Measurements from ENCODE around the gene SRGAP2B. TPM values are rescaled to one million over a fixed set of nuclear protein-coding genes. Genes with fewer than 3 reads are reported as not detected.
"Not testable (repeated sequence)": the region's sequence is repeated elsewhere in the genome, so short reads cannot be mapped to it uniquely, and the experiment has no call there.

Gene SRGAP2B
- total and polyA plus RNA-seq, 2 donors: 7.0 to 10.3 TPM

- DNase-seq (ENCODE audit: low read depth in 6 of 9, low spot score in 9 of 9); H3K27me3 ChIP-seq (ENCODE audit: control insufficient read depth in 2 of 2, insufficient read depth in 1 of 2, low read length in 1 of 2); H3K36me3 ChIP-seq (ENCODE audit: control insufficient read depth in 2 of 2, insufficient read depth in 2 of 2, low read length in 1 of 2); H3K27ac ChIP-seq (ENCODE audit: low read depth in 1 of 2, low read length in 1 of 2); H3K4me3 ChIP-seq (ENCODE audit: low read length in 2 of 2); H3K9me3 ChIP-seq (ENCODE audit: control insufficient read depth in 2 of 2, insufficient read depth in 1 of 2, low read length in 1 of 2); H3K4me1 ChIP-seq (ENCODE audit: control insufficient read depth in 2 of 2, insufficient read depth in 2 of 2, low read length in 2 of 2): not testable (repeated sequence)
- 100% methylated on average over 1 of the region's 2 CpGs for WGBS
Measured at GRCh38 chr1:145022259-145022658, 72.9 kb downstream of the SRGAP2B start.

GRCh38 chr1:145021749-145022148 lies 73.4 kb downstream of the SRGAP2B start:
- H3K4me3 ChIP-seq (ENCODE audit: low read length in 2 of 2); H3K9me3 ChIP-seq (ENCODE audit: control insufficient read depth in 2 of 2, insufficient read depth in 1 of 2, low read length in 1 of 2); H3K4me1 ChIP-seq (ENCODE audit: control insufficient read depth in 2 of 2, insufficient read depth in 2 of 2, low read length in 2 of 2); H3K27ac ChIP-seq (ENCODE audit: low read depth in 1 of 2, low read length in 1 of 2); H3K36me3 ChIP-seq (ENCODE audit: control insufficient read depth in 2 of 2, insufficient read depth in 2 of 2, low read length in 1 of 2); DNase-seq (ENCODE audit: low read depth in 6 of 9, low spot score in 9 of 9); H3K27me3 ChIP-seq (ENCODE audit: control insufficient read depth in 2 of 2, insufficient read depth in 1 of 2, low read length in 1 of 2): not testable (repeated sequence)
- 93% methylated on average over 3 of the region's 4 CpGs for WGBS

GRCh38 chr1:145019709-145020108 lies 75.4 kb downstream of the SRGAP2B start:
- not testable (repeated sequence) for H3K9me3 ChIP-seq (ENCODE audit: control insufficient read depth in 2 of 2, insufficient read depth in 1 of 2, low read length in 1 of 2); H3K4me1 ChIP-seq (ENCODE audit: control insufficient read depth in 2 of 2, insufficient read depth in 2 of 2, low read length in 2 of 2); DNase-seq (ENCODE audit: low read depth in 6 of 9, low spot score in 9 of 9); H3K27me3 ChIP-seq (ENCODE audit: control insufficient read depth in 2 of 2, insufficient read depth in 1 of 2, low read length in 1 of 2); H3K36me3 ChIP-seq (ENCODE audit: control insufficient read depth in 2 of 2, insufficient read depth in 2 of 2, low read length in 1 of 2); H3K27ac ChIP-seq (ENCODE audit: low read depth in 1 of 2, low read length in 1 of 2); H3K4me3 ChIP-seq (ENCODE audit: low read length in 2 of 2)
- WGBS: 70% methylated on average over 2 of the region's 2 CpGs

DNA sequence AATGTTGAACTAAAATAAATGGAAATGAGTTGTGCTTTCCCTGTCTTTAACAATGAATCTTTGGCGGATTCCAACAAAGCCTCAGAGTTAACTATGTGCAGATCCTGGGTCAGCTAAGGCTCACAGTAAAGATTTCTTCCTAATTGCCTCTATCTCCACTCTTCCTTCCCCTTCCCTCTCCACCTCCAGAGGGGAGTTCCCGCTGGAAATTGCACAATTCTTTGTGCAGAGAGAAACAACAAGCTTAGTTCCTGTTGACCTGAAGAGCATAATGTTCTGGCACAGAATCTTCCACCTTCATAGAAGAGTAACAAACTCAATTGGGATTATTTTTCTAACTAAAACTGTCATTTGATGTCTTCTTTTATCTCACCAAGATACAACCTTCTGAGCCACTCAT lies 77.4 kb downstream of the SRGAP2B start:
- not testable (repeated sequence) for H3K27ac ChIP-seq (ENCODE audit: low read depth in 1 of 2, low read length in 1 of 2); H3K4me1 ChIP-seq (ENCODE audit: control insufficient read depth in 2 of 2, insufficient read depth in 2 of 2, low read length in 2 of 2); H3K27me3 ChIP-seq (ENCODE audit: control insufficient read depth in 2 of 2, insufficient read depth in 1 of 2, low read length in 1 of 2); H3K36me3 ChIP-seq (ENCODE audit: control insufficient read depth in 2 of 2, insufficient read depth in 2 of 2, low read length in 1 of 2); H3K4me3 ChIP-seq (ENCODE audit: low read length in 2 of 2); H3K9me3 ChIP-seq (ENCODE audit: control insufficient read depth in 2 of 2, insufficient read depth in 1 of 2, low read length in 1 of 2); DNase-seq (ENCODE audit: low read depth in 6 of 9, low spot score in 9 of 9)
- 84% methylated on average over 2 of the region's 2 CpGs for WGBS

DNA sequence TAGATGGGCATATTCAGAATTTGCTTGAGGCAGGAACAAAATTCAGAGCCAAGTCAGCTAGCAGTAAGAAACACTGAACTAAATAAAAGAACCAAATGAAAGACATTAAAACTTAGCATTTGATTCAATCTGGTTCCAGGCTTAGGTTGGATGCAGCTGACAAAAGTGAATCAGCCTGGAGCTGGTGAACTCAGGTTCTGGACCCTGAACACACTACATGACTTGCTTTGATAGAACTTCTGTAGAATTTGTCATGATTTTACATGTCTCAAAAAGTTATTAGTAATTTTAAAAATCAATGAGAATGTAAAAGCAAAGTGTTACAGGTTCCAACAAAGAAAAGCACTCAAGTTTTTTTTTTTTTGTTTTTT lies 78.7 kb downstream of the SRGAP2B start:
- DNase-seq (ENCODE audit: low read depth in 6 of 9, low spot score in 9 of 9); H3K27me3 ChIP-seq (ENCODE audit: control insufficient read depth in 2 of 2, insufficient read depth in 1 of 2, low read length in 1 of 2); H3K36me3 ChIP-seq (ENCODE audit: control insufficient read depth in 2 of 2, insufficient read depth in 2 of 2, low read length in 1 of 2); H3K9me3 ChIP-seq (ENCODE audit: control insufficient read depth in 2 of 2, insufficient read depth in 1 of 2, low read length in 1 of 2); H3K4me3 ChIP-seq (ENCODE audit: low read length in 2 of 2); H3K27ac ChIP-seq (ENCODE audit: low read depth in 1 of 2, low read length in 1 of 2); H3K4me1 ChIP-seq (ENCODE audit: control insufficient read depth in 2 of 2, insufficient read depth in 2 of 2, low read length in 2 of 2): not testable (repeated sequence)

DNA sequence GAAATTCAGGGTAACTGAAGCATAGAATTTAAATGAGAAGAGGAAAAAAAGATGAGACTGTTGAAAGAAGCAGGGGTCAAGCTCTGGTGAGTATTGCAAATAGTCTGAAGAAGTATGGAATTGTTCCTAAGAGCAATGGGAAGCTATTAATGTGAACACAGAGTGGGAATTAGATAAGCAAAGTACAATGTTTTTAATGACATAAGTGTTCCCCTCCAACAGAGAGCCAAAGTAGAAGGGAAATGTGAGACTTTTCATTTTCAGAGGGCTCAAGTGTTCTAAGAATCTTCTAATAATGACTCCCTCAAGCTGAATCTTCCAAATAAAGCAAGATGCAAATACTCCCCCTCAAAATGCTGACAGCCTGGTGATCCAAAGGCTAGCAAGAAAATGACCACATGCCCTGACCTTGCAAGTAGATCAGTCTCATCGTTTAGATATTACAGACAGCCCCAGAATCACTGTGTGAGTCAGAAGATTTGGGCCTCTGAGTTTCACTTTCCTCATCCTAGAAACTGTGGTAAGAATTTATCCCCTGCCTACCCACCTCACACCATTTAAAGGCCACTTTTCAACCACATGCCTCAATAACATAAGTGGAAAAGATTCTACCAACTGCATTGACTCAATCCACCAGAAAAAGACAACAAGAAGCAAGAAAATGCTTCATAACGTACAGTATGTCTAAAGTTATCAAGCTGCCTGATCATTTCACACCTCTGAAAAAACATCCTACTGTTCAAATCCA lies 79.2 kb downstream of the SRGAP2B start:
- not testable (repeated sequence) for H3K27ac ChIP-seq (ENCODE audit: low read depth in 1 of 2, low read length in 1 of 2); H3K27me3 ChIP-seq (ENCODE audit: control insufficient read depth in 2 of 2, insufficient read depth in 1 of 2, low read length in 1 of 2); DNase-seq (ENCODE audit: low read depth in 6 of 9, low spot score in 9 of 9); H3K9me3 ChIP-seq (ENCODE audit: control insufficient read depth in 2 of 2, insufficient read depth in 1 of 2, low read length in 1 of 2); H3K36me3 ChIP-seq (ENCODE audit: control insufficient read depth in 2 of 2, insufficient read depth in 2 of 2, low read length in 1 of 2); H3K4me3 ChIP-seq (ENCODE audit: low read length in 2 of 2); H3K4me1 ChIP-seq (ENCODE audit: control insufficient read depth in 2 of 2, insufficient read depth in 2 of 2, low read length in 2 of 2)
- WGBS: no CpG with 5 or more reads among the region's 2 CpGs

DNA sequence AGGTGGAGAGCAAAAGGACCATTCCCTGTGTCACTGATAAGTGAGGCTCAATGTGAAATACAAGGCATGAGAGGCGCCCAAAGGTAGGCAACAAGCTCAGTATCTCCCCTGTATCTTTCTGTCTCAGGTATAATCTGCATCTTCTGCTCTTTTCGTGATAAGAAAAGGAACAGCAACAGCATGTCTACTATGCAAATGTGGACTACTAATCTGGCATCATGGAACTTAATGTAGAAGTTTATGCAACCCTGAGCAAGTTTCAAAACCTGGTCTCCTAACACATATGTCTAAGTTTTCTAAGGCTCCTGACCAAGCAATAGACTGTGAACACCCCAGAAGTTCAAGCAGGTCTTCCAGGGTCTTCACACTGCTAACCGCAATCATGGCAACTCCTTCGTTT lies 81.8 kb downstream of the SRGAP2B start:
- H3K4me1 ChIP-seq (ENCODE audit: control insufficient read depth in 2 of 2, insufficient read depth in 2 of 2, low read length in 2 of 2); H3K27me3 ChIP-seq (ENCODE audit: control insufficient read depth in 2 of 2, insufficient read depth in 1 of 2, low read length in 1 of 2); H3K27ac ChIP-seq (ENCODE audit: low read depth in 1 of 2, low read length in 1 of 2); DNase-seq (ENCODE audit: low read depth in 6 of 9, low spot score in 9 of 9); H3K9me3 ChIP-seq (ENCODE audit: control insufficient read depth in 2 of 2, insufficient read depth in 1 of 2, low read length in 1 of 2); H3K36me3 ChIP-seq (ENCODE audit: control insufficient read depth in 2 of 2, insufficient read depth in 2 of 2, low read length in 1 of 2); H3K4me3 ChIP-seq (ENCODE audit: low read length in 2 of 2): not testable (repeated sequence)
- WGBS: 98% methylated on average over 4 of the region's 4 CpGs

DNA sequence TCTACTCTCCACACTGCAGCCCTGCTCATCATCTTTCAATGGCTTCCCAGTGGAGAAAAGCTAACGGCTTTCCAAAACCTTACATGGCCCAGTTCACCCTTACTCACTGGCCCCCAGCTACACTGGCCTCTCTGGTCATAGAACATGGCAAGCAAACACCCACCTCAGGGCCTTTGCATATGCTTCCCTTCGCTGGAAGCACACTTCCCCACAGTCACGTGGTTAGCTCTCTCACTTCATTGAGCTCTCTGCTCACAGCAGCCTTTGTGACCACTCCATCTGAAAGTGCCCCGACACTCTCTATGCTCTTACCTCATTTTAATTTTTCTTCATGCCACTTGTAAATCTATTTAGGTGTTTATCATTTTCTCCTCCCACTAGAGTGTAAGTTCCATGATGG lies 83.3 kb downstream of the SRGAP2B start:
- not testable (repeated sequence) for H3K36me3 ChIP-seq (ENCODE audit: control insufficient read depth in 2 of 2, insufficient read depth in 2 of 2, low read length in 1 of 2); H3K27me3 ChIP-seq (ENCODE audit: control insufficient read depth in 2 of 2, insufficient read depth in 1 of 2, low read length in 1 of 2); H3K4me1 ChIP-seq (ENCODE audit: control insufficient read depth in 2 of 2, insufficient read depth in 2 of 2, low read length in 2 of 2); H3K4me3 ChIP-seq (ENCODE audit: low read length in 2 of 2); DNase-seq (ENCODE audit: low read depth in 6 of 9, low spot score in 9 of 9); H3K9me3 ChIP-seq (ENCODE audit: control insufficient read depth in 2 of 2, insufficient read depth in 1 of 2, low read length in 1 of 2); H3K27ac ChIP-seq (ENCODE audit: low read depth in 1 of 2, low read length in 1 of 2)
- WGBS: 95% methylated on average over 3 of the region's 4 CpGs

DNA sequence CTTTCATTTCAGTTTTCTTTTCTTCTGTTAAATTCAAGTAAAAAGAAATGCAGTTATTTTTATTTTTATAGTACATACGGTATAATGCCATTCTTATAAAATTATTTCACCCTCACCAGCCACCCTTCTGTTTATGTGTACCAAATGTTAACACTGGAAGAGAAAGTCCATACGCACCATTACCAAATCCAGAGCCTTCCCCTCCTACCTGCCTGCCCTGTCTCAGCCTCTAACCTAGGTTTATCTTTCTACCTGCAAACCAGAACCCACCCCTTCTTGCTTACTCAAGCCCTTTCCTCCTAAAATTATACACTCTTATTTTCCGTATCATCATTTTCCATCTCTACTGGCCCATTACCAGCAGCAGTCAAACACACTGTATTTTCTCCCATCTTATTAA lies 84.5 kb downstream of the SRGAP2B start:
- not testable (repeated sequence) for H3K27me3 ChIP-seq (ENCODE audit: control insufficient read depth in 2 of 2, insufficient read depth in 1 of 2, low read length in 1 of 2); DNase-seq (ENCODE audit: low read depth in 6 of 9, low spot score in 9 of 9); H3K9me3 ChIP-seq (ENCODE audit: control insufficient read depth in 2 of 2, insufficient read depth in 1 of 2, low read length in 1 of 2); H3K4me1 ChIP-seq (ENCODE audit: control insufficient read depth in 2 of 2, insufficient read depth in 2 of 2, low read length in 2 of 2); H3K27ac ChIP-seq (ENCODE audit: low read depth in 1 of 2, low read length in 1 of 2); H3K36me3 ChIP-seq (ENCODE audit: control insufficient read depth in 2 of 2, insufficient read depth in 2 of 2, low read length in 1 of 2); H3K4me3 ChIP-seq (ENCODE audit: low read length in 2 of 2)
- 56% methylated on average over 2 of the region's 3 CpGs for WGBS

DNA sequence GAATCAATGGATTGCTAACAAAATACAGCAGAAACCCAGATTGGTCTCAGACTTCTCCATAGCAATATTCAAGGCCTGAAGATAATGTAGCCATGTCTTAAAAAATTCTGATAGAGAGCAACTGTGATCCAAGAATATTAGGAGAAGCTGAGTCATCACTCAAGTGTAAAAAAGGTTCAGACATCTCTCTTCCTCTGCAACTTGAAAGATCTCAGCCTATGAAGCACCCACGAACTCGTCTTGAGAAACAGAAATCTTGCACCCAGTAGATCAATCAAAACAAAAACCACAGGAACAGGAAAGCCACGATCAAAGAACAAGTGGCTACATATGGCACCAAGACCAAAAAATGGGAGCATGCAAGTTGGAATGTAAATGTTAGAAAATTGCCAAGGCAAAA lies 85.2 kb downstream of the SRGAP2B start:
- 0% methylated on average over 3 of the region's 3 CpGs for WGBS
- H3K4me1 ChIP-seq (ENCODE audit: control insufficient read depth in 2 of 2, insufficient read depth in 2 of 2, low read length in 2 of 2): not testable (repeated sequence)

More for the DNA sequence above, 85.2 kb downstream of the SRGAP2B start:
- not testable (repeated sequence) for H3K27me3 ChIP-seq (ENCODE audit: control insufficient read depth in 2 of 2, insufficient read depth in 1 of 2, low read length in 1 of 2); H3K4me3 ChIP-seq (ENCODE audit: low read length in 2 of 2); H3K9me3 ChIP-seq (ENCODE audit: control insufficient read depth in 2 of 2, insufficient read depth in 1 of 2, low read length in 1 of 2); H3K36me3 ChIP-seq (ENCODE audit: control insufficient read depth in 2 of 2, insufficient read depth in 2 of 2, low read length in 1 of 2); DNase-seq (ENCODE audit: low read depth in 6 of 9, low spot score in 9 of 9); H3K27ac ChIP-seq (ENCODE audit: low read depth in 1 of 2, low read length in 1 of 2)
